ENCODE data around the gene DNAH12. TPM values are rescaled to one million over a fixed set of nuclear protein-coding genes. Genes with fewer than 3 reads are reported as not detected.

DNAH12 gene
- total and polyA plus RNA-seq, 8 donors, result 0.23 to 8.2 (median 0.81) TPM; not detected in 4

GRCh38 chr3:57583544-57583943, 39.4 kb upstream of the DNAH12 start:
- Histone ChIP-seq H3K4me3 (no peak overlapping the region), H3K27ac (peak overlapping the region in 2 of 5 donors; percentile 43 to 44), H3K4me1 (peaks cover 20 to 91% (median 68%) of the 10 kb centered on the region in 4 donors), H3K36me3 (peaks cover 0 to 53% (median 51%) of the 10 kb centered on the region in 4 donors), H3K9me3 (no peaks in the 10 kb centered on the region), H3K27me3 (no peaks in the 10 kb centered on the region)
- DNase-seq, result no peak
- TF ChIP-seq, protein P1, sequence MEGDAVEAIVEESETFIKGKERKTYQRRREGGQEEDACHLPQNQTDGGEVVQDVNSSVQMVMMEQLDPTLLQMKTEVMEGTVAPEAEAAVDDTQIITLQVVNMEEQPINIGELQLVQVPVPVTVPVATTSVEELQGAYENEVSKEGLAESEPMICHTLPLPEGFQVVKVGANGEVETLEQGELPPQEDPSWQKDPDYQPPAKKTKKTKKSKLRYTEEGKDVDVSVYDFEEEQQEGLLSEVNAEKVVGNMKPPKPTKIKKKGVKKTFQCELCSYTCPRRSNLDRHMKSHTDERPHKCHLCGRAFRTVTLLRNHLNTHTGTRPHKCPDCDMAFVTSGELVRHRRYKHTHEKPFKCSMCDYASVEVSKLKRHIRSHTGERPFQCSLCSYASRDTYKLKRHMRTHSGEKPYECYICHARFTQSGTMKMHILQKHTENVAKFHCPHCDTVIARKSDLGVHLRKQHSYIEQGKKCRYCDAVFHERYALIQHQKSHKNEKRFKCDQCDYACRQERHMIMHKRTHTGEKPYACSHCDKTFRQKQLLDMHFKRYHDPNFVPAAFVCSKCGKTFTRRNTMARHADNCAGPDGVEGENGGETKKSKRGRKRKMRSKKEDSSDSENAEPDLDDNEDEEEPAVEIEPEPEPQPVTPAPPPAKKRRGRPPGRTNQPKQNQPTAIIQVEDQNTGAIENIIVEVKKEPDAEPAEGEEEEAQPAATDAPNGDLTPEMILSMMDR (IDR thresholded peaks at IDR 0.05), result no peak
- TF ChIP-seq POLR2A (IDR thresholded peaks at IDR 0.05), result no peak
- TF ChIP-seq POLR2AphosphoS5 (IDR thresholded peaks at IDR 0.05), result no peak
- no peak for TF ChIP-seq EP300 (IDR thresholded peaks at IDR 0.05)
- WGBS, 5 donors, result 39 to 72% (median 56%) methylated on average over 2 of the region's 2 CpGs
- intact Hi-C loops (cut with DNase I; ENCODE audit: low total_unique reads), result no loop called here

GRCh38 chr3:57582474-57583168, 38.5 kb upstream of the DNAH12 start:
- Histone ChIP-seq H3K9me3 (no peaks in the 10 kb centered on the region), H3K4me3 (no peak overlapping the region), H3K27ac (peak overlapping the region; percentile 8 to 49 (median 43)), H3K27me3 (no peaks in the 10 kb centered on the region), H3K36me3 (peaks cover 0 to 62% (median 60%) of the 10 kb centered on the region in 4 donors), H3K4me1 (peaks cover 20 to 91% (median 64%) of the 10 kb centered on the region in 4 donors)
- 60 to 75% (median 65%) methylated on average over 6 to 7 of the region's 7 CpGs for WGBS, 5 donors
- intact Hi-C loops (cut with DNase I; ENCODE audit: low total_unique reads), result no loop called here
- no peak for TF ChIP-seq POLR2A (IDR thresholded peaks at IDR 0.05)
- peak in 1 of 3 donors; percentile 36 for TF ChIP-seq POLR2AphosphoS5 (IDR thresholded peaks at IDR 0.05)
- DNase-seq, result peak in 1 of 2 donors; percentile 67

DNA sequence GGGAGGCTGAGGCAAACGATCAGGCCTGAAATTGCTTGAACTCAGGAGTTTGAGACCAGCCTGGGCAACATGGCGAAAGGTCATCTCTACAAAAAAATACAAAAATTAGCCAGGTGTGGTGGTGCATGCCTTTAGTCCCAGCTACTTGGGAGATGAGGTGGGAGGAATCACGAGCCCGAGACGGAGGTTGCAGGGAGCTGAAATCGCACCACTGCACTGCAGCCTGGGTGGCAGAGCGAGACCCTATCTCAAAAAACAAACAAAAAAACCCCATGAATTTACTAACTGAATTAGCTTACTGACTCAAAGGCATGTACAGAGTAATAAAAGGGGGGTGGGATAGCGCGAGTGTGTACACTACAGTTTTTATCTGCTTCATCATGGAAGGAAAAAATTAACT, 33.7 kb upstream of the DNAH12 start:
- Histone ChIP-seq H3K27me3 (no peaks in the 10 kb centered on the region), H3K27ac (no peak overlapping the region), H3K36me3 (peaks cover 33 to 94% (median 92%) of the 10 kb centered on the region in 4 donors), H3K4me3 (no peak overlapping the region), H3K9me3 (no peaks in the 10 kb centered on the region), H3K4me1 (peaks cover 5 to 79% (median 38%) of the 10 kb centered on the region in 4 donors)
- 73 to 87% (median 81%) methylated on average over 9 of the region's 9 CpGs for WGBS, 5 donors
- intact Hi-C loops (cut with DNase I; ENCODE audit: low total_unique reads), result no loop called here
- TF ChIP-seq POLR2A (IDR thresholded peaks at IDR 0.05) (no peak), EP300 (IDR thresholded peaks at IDR 0.05) (no peak), POLR2AphosphoS5 (IDR thresholded peaks at IDR 0.05) (no peak)
- TF ChIP-seq, protein P1 (IDR thresholded peaks at IDR 0.05), result no peak
- no peak for DNase-seq

DNA sequence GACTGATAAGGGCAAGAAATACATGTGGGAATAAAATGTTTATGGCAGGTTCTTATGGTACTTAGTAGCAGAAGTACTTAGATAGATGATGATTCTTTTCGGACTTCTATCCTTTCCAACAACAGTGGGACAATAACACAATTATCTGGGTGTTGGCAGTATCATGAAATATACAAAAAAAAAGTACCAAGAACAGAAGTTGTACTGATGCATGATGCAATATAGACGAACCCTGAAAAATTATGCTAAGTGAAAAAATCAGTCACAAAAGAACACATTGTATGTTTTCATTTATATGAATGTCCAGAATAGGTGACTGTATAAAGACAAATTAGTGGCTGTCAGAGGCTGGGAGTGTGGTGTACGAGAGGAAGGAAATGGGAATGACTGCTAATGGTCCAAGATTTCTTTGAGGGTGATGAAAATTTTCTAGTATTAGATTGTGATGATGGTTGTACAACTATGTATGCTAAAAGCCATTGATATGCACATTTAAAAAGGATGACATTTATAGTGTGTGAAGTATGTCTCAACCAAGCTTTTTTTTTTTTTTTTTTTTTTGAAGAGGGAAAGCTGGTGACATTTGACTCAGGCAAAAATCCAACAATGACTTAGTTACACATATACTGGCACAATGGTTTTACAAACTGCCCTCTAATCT, 32.0 kb upstream of the DNAH12 start:
- 61 to 77% (median 76%) methylated on average over 3 of the region's 3 CpGs for WGBS, 5 donors
- Histone ChIP-seq H3K4me1 (peaks cover 4 to 74% (median 25%) of the 10 kb centered on the region in 4 donors), H3K27ac (no peak overlapping the region), H3K9me3 (no peaks in the 10 kb centered on the region), H3K4me3 (no peak overlapping the region), H3K36me3 (peaks cover 48 to 95% (median 94%) of the 10 kb centered on the region in 4 donors), H3K27me3 (no peaks in the 10 kb centered on the region)
- intact Hi-C loops (cut with DNase I; ENCODE audit: low total_unique reads), result no loop called here
- no peak for TF ChIP-seq EP300 (IDR thresholded peaks at IDR 0.05)
- TF ChIP-seq POLR2AphosphoS5 (IDR thresholded peaks at IDR 0.05), result no peak
- TF ChIP-seq, protein P1 (IDR thresholded peaks at IDR 0.05), result no peak
- no peak for TF ChIP-seq POLR2A (IDR thresholded peaks at IDR 0.05)
- DNase-seq, result no peak
